ENCODE results near the gene KRTAP12-3.

- no peak for TF ChIP-seq CTCF (IDR thresholded peaks at IDR 0.05)
- no peak for TF ChIP-seq EP300 (IDR thresholded peaks at IDR 0.05)
Measured at GRCh38 chr21:44692798-44693512, 35.2 kb downstream of the KRTAP12-3 start.

Measured in tibial nerve (tissue), 4 donors.